ENCODE results near the gene TAGAP.
"Not testable (repeated sequence)": the region's sequence is repeated elsewhere in the genome, so short reads cannot be mapped to it uniquely, and the experiment has no call there.

Gene TAGAP

DNA sequence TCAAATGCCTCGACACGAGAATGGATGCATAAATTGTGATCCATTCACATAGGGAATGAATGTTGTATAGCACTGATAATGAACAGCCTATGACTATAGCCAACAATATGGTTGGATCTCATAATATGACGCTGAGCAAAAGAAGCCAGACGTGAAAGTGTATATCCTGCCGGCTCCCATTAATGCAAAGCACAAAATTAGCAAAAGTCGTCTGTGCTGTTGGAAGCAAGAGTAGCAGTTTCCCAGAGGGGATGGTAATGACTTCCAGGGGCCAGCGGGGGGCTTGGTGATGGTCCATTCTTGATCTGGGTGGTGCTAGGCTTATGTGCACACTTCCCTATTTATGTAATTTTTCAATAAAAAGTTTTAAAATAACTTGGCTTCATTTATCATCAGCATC is 1.0 kb upstream of the TAGAP start:
- no peak for DNase-seq (ENCODE audit: low read depth in 3 of 3)

DNA sequence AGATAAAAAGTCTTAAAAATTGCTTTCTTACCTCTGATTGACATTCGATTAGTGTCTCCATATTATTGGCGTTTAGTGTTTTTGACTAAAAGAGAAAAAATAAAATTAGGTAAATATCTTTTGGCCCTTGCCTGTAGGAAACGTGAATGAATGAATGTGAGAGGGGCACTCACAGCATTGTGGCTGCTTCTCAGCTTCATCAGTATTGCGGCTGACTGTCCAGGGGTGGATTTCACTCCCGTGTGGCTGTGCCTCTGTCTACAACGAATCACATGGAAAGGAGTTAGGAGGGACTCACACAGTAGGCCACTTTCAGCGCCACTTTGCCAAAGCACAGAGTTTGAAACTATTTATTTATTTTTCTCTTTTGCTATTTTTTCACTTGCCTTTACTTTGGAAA is 844 bp downstream of the TAGAP start:
- DNase-seq (ENCODE audit: low read depth in 3 of 3), result no peak

DNA sequence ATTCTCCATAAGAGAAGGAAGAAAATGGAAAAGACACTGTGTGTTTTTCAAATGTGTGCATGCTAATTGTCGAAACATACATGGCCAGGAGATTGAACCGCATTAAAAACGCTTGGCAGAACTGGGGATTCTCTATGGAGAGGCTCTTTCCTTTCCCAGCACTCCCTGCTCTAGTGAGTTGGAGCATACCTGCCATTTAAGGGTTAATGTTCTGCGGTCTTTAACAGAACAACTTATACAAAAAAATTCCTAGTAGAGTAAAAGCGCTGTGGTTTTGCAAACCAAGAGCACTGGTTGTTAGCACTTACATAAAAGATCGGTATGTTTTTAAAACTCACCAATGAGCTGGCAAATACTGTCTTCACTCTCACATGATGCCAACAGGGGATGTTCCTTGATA is 1.5 kb downstream of the TAGAP start:
- no peak for DNase-seq (ENCODE audit: low read depth in 3 of 3)

DNA sequence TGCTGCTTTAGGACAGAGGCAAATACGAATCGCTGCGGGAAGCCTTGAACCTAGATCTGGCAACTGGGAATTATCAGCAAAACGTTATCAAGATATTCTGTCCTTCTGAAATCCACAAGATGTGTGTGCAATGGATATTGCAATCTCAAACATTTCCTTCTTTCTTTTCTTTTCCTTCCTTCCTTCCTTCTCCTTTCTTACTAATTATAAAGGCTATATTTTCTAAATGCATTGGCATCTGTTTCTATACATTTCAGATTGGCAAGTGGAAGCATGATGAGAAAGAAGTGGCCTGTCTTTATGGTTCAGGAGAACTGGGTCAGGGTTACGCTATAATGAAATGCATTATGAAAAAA is 2.0 kb downstream of the TAGAP start:
- DNase-seq (ENCODE audit: low read depth in 3 of 3), result no peak

DNA sequence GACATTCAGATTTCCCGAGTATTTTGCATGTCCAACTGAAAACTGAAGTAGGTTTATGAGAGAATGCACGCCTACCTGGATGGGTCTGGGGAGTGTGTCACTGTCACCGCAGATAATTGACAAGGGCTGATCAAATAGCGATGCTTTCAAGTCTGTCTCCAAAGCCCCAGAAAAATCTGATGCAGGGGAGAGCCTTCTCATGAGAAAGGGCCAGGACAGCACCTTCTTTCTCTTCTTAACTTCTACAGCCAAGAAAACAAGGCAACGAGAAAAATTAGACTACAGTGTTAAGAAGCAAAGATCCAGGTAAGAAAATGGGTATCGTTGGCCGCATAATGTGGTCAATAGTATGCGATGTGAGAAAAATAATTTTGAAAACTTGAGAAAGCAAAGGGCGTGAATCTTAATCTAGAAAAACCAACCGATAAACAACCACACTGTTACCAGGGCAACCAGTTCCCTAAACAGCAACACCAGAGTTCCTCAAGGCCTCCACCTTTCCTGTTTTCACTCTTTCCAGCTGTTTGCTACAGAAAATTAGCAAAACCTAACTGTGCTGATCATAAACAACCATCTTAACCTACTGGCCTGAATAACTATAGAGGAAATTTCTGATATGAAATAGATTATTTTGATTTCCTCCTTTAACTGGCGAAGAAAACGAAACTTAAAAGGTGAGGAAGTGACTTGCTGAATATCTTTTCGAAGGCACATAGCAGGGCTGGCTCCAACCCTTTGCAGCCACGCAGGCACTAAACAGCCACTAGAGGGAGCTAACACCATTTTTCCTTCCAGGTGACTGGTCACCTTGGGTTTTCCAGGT is 2.6 kb downstream of the TAGAP start:
- DNase-seq (ENCODE audit: low read depth in 3 of 3), result peak in 2 of 3 experiments; percentile 65 to 73

DNA sequence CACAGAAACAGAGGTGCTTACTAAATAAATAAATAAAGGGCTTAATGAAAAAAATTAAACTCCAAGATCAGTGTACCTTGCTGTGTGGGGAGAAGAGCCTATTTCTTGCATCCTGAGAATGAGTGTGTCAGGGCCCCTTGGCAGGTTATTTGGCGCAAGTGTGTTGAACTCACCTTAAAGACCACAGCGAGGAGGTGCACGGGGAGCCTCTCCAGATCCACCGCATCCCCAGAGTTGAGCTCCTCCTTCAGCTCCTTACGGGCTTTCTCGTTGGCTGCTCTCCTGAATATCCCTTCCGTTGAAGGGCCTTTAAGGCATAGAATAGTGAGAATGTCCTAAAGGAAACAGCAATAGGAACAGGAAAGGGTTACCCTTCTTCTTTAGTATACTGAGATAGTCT is 3.6 kb downstream of the TAGAP start:
- DNase-seq (ENCODE audit: low read depth in 3 of 3), result no peak

DNA sequence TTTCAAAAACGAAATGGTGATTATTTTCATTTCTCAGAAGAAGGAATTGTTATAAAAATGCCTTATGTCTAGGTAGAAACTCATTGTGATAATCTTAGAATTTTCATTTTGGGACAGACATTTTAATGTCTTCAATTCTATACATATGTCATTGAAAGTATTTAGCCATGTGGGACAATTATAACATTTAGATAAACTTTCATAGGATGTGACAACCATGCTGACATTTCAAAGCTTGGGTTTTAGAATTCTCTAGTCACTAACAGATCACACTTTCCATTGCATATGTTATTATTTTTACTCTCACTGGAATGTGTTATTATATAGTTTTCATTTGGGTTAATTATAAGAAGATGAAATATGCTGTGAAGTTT is 4.9 kb downstream of the TAGAP start:
- DNase-seq (ENCODE audit: low read depth in 3 of 3), result no peak

DNA sequence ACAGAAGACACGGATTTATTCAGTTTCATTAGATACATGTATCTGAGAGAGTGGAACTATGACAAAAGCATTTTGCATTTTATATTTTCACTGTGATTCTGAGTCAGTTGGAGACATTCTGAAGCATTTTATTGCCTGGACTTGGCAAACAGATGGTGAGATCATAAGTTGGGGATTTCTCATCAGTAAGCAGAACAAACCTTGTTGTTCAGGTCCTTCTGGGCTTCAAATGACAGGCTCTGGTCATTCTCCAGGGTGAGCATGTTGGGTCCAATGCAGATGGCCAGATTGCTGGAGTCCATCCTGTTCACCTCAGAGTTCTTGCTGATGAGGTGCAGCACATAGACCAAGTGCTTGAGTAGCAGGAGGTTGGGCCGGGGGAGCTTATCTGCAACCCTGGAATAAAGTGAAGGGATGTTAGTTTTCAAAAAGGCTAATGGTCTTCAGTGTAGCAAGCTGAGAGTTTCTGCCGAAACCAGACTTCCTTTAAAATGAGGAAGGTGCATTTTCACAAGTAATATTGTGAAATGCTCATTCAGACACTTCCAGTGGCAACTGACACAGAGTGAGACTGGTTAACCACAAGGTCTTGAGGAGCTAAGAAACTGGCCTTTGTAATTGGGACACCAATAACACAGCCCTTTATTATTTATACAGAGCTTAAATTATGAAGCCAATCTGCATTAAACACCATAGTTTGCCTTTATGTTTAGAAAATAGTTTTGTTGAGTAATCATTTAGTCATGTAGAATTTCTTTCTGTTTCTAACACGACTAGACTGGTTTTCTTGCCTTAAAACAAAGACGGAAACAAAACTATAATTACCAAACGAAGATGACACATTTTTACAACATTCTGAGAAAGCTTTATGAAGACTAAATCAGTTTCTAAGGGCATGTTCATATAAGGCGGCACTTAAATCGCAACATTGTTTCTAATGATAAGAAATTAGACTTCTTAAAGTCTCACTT is 5.6 kb downstream of the TAGAP start:
- no peak for DNase-seq (ENCODE audit: low read depth in 3 of 3)

DNA sequence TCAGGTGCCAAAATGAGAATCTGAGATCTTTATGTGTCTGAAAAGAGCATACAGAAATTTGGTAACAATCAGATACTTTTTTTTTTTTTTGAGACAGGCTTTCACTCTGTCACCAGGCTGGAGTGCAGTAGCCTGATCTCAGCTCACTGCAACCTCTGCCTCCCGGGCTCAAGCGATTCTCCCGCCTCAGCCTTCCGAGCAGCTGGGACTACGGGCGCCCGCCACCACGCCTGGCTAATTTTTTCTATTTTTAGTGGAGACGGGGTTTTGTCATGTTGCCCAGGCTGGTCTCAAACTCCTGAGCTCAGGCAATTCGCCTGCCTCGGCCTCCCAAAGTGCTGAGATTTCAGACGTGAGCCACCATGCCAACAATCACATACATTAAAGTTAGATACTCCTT is 6.5 kb downstream of the TAGAP start:
- DNase-seq (ENCODE audit: low read depth in 3 of 3), result not testable (repeated sequence)

DNA sequence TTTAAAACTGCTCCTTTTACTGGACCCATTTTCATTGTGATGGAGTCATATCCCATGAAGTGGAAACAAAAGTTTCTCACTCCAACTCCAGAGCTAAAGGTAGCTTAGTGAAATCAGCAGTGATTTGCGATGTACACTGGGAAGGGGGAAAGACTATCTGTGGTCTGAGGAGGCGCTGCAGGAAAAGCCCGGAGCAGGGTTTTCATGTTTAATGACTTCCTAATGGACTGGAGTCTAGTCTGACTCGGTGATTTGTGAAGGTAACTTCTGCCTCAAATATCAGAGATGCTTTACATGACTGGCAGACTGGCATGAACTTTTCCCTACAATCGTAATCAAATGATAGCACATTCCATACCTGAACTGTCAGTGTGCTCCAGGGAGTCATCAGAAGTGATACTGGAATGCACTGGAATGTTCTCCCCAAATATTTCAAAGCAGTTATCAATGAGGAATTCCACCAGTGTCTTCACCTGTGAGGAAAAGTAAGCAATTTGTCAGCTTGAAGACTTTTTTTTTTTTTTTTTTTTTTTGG is 7.0 kb downstream of the TAGAP start:
- no peak for DNase-seq (ENCODE audit: low read depth in 3 of 3)

DNA sequence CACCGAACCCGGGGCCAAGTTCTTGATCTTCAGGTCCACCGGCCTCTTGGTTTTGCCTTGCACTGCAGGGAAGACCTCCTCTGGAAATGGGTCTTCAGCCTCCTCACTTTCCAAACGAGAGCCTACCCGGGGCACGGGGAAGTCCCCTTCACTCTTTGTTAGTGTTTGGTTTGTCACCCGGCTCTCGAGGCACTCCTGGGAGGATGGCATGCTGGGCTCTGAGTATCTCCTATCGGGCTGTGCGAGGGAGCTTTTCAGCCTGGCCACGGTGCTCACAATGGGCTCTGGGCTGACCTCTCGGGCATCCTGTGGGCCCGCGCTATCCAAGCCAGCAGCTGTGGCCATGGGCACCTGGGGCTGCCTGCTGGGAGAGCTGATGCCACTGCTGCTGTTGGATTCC is 8.1 kb downstream of the TAGAP start:
- no peak for DNase-seq (ENCODE audit: low read depth in 3 of 3)

DNA sequence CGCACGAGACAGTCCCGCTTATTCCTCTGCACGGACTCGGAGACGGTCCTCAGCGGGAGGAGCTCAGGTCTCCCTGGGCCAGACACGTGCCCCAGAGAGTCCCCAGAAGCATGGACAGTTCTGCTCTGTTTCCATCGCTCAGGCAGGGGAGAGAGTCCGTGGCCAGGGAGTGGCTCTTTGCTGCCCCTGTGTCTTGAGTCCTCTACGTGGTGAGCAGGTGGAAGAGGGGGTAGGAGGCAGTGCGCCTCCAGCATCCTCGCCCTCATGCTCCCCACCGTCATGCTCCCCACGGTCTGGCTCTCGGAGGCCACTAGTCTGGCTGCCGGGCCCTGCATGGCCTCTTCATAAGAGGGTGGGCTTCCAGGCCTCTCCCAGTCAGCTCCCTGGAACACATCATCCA is 8.9 kb downstream of the TAGAP start:
- DNase-seq (ENCODE audit: low read depth in 3 of 3), result no peak

DNA sequence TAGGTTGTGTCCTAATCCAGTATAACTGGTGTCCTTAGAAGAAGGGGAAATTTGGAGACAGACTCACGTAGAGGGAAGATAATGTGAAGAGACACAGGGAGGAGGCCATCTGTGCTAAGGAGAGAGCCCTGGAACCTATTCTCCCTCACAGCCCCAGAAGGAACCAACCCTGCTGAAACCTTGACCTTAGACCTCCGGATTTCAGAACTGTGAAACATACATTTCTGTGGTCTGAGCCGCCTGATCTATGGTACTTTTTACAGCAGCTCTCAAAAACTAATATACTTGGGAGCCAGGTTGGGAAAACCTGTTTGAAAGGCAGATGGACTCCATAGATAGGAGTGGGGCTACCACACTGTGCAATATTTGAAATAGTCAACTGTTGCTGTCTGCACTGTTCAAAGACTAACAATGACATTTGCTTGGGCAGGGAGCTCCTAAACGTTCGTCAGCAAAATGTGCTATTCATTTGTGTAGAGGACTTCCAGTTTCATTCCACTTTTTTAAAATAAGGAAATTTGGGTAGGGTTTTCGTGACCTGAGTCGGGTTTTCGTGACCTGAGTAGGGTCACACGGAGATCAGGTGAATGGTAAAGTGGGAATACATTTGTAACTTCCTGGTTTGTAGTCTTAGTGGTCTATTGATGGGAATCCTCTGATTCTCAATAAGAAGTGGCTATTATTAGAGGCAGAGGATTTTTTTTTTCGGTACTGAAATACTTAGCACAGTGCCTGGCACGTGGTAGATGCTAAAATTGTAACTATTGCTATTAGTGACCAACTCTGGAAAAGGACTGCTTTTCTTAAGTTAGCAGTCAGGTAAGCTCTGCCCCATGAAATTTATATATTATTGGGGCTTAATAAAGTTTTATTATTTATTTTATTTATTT is 11.4 kb downstream of the TAGAP start:
- no peak for DNase-seq (ENCODE audit: low read depth in 3 of 3)

DNA sequence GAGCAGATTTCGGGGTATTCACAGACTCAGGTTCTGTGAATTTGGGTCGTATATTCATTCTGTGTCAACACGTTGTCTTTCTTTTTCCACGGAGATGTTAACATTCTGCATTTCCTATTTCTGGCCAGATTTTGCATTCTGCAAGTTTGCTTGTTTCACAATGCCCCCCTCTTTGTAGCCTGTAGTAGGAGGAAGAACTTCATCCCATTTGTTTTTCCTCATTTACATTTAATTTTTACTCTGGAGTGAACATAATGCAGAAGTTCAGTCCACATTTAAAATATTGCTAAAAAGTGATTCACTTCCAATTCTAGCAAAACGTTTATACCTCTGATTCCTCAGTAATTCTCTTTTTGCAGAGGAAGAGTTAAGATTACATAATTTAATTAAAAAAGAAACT is 12.9 kb downstream of the TAGAP start:
- no peak for DNase-seq (ENCODE audit: low read depth in 3 of 3)

DNA sequence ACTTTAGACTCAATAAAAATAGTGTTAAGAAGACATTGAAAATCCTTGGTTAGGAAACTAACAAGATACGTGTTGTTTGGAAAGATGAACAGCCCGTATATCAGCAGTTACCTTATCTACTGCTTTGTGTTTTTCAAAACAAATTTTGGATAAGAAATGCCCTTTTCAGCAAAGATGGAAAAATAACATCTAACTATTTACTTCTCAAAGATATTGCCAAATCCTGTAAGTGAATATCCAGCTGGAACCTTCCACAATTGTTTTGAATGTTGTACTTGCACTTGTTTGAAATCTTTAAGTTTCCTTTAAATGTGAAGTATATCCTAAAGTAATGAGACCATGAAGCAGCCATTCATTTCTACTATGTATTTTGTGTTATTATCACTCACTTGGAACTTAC is 14.6 kb downstream of the TAGAP start:
- no peak for DNase-seq (ENCODE audit: low read depth in 3 of 3)

DNA sequence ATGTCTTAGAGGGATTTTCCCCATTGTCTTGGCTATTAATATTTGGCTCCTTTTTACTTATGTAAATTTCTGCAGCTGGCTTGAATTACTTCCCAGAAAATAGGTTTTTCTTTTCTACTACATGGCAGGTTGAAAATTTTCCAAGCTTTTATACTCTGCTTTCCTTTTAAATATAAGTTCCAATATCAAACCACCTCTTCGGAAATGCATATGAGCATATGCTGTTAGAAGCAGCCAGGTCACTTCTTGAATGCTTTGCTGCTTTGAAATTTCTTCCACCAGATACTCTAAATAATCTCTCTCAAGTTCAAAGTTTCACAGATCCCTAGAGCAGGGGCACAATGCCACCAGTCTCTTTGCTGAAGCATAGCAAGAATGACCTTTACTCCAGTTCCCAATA is 19.6 kb downstream of the TAGAP start:
- DNase-seq (ENCODE audit: low read depth in 3 of 3), result not testable (repeated sequence)

DNA sequence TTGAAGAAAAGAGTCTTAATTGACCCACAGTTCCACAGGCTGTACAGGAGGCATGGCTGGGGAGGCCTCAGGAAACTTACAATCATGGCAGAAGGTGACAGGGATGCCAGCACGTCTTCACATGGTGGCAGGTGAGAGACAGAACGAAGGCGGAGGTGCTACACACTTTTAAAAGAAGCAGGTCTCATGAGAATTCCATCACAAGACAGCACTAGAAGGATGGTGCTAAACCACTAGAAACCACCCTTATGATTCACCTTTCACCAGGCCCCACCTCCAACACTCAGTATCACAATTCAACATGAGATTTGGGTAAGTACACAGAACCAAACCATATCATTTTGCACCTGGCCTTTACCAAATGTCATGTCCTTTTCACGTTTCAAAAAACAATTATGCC is 20.9 kb downstream of the TAGAP start:
- DNase-seq (ENCODE audit: low read depth in 3 of 3), result peak in 1 of 3 experiments; percentile 43

DNA sequence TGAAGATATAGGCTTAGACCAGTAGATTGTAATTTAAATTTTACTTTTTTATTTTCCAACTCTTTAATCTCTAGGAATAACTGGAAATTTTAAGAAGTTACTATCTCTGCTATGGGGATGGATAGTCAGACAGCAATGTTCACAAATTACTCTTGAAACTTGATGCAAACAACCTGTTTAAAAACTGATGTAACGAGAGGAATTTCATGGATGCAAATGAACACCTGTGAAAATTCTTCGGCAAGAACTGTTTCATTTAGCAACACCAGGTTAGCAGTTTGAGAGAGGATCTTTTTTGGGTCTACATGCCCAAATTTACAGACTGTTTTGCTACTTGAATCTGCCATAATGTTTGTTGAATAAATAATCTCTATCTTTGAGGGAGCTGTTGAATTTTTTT is 24.8 kb downstream of the TAGAP start:
- no peak for DNase-seq (ENCODE audit: low read depth in 3 of 3)

DNA sequence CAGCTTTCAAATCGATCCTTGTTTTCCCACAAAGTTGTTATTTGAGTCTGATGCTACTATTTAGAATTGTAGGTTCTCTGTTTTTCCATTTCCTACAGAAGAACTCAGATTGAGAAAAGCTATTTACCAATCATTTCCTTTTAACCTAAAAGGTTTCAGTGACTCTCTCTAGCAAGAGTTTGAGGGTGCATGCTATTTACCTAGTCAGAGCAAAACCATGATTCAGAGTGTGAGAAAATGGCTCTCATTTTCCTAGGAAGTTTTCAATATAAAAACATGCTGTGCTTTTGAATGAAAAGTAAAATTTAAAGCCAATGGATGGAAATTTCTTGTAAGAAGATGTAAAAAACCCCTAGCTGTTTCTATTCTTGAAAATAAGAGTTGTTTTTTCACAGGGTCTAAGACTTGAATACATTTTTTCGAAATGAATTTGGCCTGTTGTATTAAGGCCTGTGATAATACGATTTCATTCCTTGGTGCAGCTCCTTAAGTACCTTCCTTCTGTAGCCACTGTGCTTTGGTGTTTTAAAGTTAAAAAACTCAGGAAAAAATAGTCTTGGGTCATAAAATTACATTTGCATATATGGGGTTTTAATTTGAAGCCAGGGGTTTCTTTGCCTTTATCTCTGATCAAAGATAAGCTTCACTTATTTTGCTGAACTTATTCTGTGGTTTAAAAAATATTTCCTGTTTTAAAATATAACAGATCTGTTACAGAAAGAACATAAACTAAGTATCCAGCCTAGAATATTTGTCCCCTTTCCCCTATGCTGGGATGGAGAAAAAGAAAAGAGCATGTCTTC is 26.8 kb downstream of the TAGAP start:
- no peak for DNase-seq (ENCODE audit: low read depth in 3 of 3)

DNA sequence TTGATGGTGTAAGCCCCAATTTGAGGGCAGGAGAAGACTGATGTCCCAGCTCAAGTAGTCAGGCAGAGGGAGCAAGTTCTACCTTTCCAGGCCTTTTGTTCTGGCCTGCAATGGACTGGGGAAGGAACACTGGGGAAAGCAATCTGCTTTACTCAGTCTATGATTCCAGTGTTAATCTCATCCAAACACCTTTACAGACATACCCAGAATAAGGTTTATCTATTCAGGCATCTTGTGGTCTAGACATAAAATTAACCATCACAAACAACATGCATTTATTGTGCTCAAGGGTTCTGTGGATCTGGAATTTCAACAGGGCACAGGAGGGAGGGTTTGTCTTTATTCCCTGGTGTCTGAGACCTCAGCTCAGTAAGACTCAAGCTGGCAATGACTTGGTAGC is 30.4 kb downstream of the TAGAP start:
- DNase-seq (ENCODE audit: low read depth in 3 of 3), result no peak

DNA sequence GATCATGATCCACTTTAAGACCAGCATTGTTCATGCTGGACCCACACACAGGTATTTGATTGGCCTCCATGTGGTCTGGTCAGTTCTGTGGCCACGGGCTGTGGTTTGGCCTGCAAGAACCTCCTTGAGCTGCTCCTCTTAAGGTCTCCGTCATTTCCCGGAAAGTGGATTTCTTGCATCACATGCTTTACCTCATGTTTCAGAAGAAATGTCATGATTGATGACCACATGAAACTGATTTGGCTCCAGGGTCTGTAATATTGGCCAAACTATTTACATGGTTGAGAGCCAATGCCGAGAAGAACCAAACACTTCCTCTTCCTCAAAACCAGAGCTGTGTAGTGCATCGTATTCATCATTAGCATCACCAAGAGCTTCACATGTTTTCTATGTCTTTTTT is 31.6 kb downstream of the TAGAP start:
- DNase-seq (ENCODE audit: low read depth in 3 of 3), result no peak

Data from stimulated activated CD4-positive, alpha-beta T cell treated with anti-CD3 and anti-CD28 coated beads, TNF-alpha, amount 100 ng/mL, for 24 hours (primary cell).